Stomach (tissue), 4 donors: ENCODE results near the gene CFAP57.

Experiments used
- CTCF ChIP-seq, 7 experiments: fragments of 450-650 bp in 4 of 7; fragments of 200-600 bp in 3 of 7; sonication (generic) in 3 of 7; IDR thresholded peaks; one replicate each; pipeline ENCODE4 v1.5.1; 2016 to 2019; ENCODE audit warnings: antibody characterized with exemption in 7 of 7, control low read depth in 2 of 7, mild to moderate bottlenecking in 1 of 7
- EP300 ChIP-seq: sonication (generic); formaldehyde crosslinking; IDR thresholded peaks from one replicate; pipeline ENCODE4 v1.6.1; 2017; ENCODE audit warnings: antibody characterized with exemption
- POLR2A ChIP-seq, 4 donors: fragments of 450-650 bp; IDR thresholded peaks; one replicate each; pipeline ENCODE4 v1.6.1; 2016; ENCODE audit warnings: antibody characterized with exemption in 4 of 4, control low read depth in 2 of 4, mild to moderate bottlenecking in 1 of 4, moderate library complexity in 1 of 4

DNA sequence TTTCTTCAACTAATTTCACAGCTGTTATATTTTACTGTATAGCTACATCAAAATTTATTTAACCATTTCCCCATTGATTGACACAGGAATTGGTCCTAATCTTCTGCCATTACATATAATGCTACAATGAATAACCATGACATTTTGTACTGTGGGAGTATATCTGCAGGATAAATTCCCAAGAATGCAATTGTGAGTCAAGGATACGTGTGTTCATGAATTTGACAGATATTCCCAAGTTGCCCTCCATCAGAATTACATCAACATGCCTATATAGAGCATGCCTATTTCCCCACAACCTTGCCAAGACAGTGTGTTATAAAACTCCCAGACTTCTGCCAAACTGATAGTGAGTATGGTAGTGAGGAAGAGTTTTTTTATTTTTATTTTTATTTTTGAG is 125.9 kb downstream of the CFAP57 start:
- TF ChIP-seq POLR2A (IDR thresholded peaks at IDR 0.05), result no peak
- no peak for TF ChIP-seq CTCF (IDR thresholded peaks at IDR 0.05)
- TF ChIP-seq EP300, result no peak
